Mononuclear cell (primary cell): ENCODE results near the gene VSIG10L2. TPM values are rescaled to one million over a fixed set of nuclear protein-coding genes. Genes with fewer than 3 reads are reported as not detected.

Experiments used
- H3K27me3 ChIP-seq: 2 replicates; pipeline ENCODE4 v1.6.0; 2011; ENCODE audit warnings: low read length, control low read depth; ENCODE audit not compliant: insufficient read depth
- H3K4me1 ChIP-seq: 2 replicates; pipeline ENCODE4 v1.5.1; 2011; ENCODE audit warnings: mild to moderate bottlenecking, low read length, control low read depth; ENCODE audit not compliant: insufficient read depth
- H3K4me3 ChIP-seq: 2 replicates; pipeline ENCODE4 v1.5.1; 2011; ENCODE audit warnings: mild to moderate bottlenecking, low read length, moderate library complexity
- H3K9me3 ChIP-seq: 2 replicates; pipeline ENCODE4 v1.5.1; 2011; ENCODE audit warnings: low read depth, mild to moderate bottlenecking, control low read depth, low read length
- total RNA-seq: library from RNA; depleted of rRNA; stranded (reverse); fragments of >200 nt; gene quantifications from one replicate; pipeline ENCODE4 v1.2.3, GENCODE V29; 2012

Gene VSIG10L2
- total RNA-seq, 1 donor = not detected

GRCh38 chr11:125923633-125924032, 22.2 kb upstream of the VSIG10L2 start:
- no peaks in the 10 kb centered on the region for H3K27me3 ChIP-seq
- H3K9me3 ChIP-seq = no peaks in the 10 kb centered on the region

DNA sequence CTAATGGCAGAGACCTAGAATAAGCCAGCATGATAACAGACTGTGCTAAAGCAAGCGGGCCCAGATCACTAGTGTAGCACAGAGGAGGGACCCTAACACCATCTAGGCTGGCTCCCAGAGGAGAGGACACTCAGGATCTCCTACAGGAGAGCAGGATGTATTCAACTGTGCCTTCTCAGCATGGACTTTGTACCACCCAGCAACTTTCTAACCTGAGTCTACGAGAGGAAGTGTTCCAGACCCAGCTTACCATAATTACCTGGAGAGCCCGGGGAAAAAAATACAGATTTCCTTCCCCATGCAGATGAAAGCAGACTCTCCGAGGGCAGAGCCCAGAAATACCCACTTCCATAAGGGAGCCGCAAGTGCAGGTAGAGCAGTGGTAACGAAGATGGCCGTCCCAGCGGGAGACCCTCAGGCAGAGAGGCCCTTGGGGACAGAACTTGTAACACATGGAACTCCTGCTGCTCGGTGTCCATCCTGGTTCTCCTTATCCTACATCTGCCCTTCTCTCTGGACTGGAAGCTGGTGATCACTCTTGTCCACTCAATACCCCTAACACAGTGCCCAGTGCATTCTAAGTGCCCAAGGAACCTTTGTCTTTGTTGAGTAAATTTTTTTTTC, 21.3 kb upstream of the VSIG10L2 start:
- Histone ChIP-seq H3K4me3 (no peak overlapping the region), H3K4me1 (peaks cover under 1% of the 10 kb centered on the region), H3K27me3 (no peaks in the 10 kb centered on the region), H3K9me3 (no peaks in the 10 kb centered on the region)

More at GRCh38 chr11:125923633-125924032, 22.2 kb upstream of the VSIG10L2 start:
- Histone ChIP-seq H3K4me1 (no peaks in the 10 kb centered on the region), H3K4me3 (no peak overlapping the region)

- Histone ChIP-seq H3K27me3 (no peaks in the 10 kb centered on the region), H3K4me1 (peaks cover 6% of the 10 kb centered on the region), H3K9me3 (no peaks in the 10 kb centered on the region), H3K4me3 (no peak overlapping the region)
Observed at GRCh38 chr11:125925247-125925740, 20.6 kb upstream of the VSIG10L2 start.

DNA sequence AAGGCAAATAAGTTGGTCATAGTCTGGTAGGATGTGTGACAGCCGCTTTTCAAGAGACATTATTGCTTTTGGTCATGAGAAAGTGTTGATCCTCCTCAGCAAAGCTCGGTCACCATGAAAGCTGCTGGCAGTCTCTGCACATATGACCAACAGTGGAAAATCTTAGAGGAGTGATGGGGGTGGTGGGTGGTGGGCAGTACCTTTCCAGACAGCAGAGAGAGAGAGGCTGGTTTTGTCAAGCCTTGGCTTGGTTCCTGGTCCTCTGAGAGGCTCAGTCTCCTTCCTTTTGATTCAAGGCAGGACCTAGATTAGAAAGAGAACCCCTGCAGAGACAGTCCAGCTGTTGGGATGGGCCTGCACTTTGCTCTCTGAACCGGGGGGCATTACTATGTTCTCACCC, 20.0 kb upstream of the VSIG10L2 start:
- H3K4me3 ChIP-seq = no peak overlapping the region
- peaks cover 6% of the 10 kb centered on the region for H3K4me1 ChIP-seq
- H3K27me3 ChIP-seq = no peaks in the 10 kb centered on the region
- no peaks in the 10 kb centered on the region for H3K9me3 ChIP-seq

DNA sequence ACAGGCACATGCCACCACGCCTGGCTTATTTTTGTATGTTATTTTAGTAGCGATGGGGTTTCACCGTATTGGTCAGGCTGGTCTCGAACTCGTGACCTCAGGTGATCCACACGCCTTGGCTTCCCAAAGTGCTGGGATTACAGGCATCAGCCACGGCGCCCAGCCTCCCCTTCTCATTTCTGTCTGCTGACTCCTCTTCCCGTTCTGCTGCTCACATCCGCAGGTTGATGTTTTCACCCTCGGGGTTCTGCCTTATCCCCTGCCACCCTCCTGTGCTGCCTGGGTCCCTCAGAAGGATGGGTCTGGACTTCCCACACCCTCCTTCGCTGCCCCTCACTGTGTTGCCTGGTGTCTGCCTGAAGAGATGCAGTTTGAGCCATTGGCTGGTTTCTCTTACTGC, 19.2 kb upstream of the VSIG10L2 start:
- H3K4me1 ChIP-seq = peaks cover 6% of the 10 kb centered on the region
- no peak overlapping the region for H3K4me3 ChIP-seq
- H3K9me3 ChIP-seq = no peaks in the 10 kb centered on the region
- H3K27me3 ChIP-seq = no peaks in the 10 kb centered on the region

GRCh38 chr11:125929445-125930075, 16.3 kb upstream of the VSIG10L2 start:
- Histone ChIP-seq H3K9me3 (no peaks in the 10 kb centered on the region), H3K4me1 (peaks cover 6% of the 10 kb centered on the region), H3K4me3 (no peak overlapping the region), H3K27me3 (no peaks in the 10 kb centered on the region)

DNA sequence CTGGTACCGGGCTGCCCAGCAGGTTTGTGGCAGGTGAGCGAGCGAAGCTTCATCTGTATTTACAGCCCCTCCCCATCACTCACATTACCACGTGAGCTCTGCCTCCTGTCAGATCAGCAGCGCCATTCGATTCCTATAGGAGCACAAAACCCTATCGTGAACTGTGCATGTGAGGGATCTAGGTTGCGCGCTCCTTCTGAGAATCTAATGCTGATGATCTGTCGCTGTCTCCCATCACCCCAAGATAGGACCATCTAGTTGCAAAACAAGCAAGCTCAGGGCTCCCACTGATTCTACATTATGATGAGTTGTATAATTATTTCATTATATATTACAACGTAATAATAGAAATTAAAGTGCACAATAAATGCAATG, 15.8 kb upstream of the VSIG10L2 start:
- Histone ChIP-seq H3K4me1 (peaks cover 6% of the 10 kb centered on the region), H3K9me3 (no peaks in the 10 kb centered on the region), H3K4me3 (no peak overlapping the region), H3K27me3 (no peaks in the 10 kb centered on the region)

- Histone ChIP-seq H3K9me3 (no peaks in the 10 kb centered on the region), H3K4me3 (no peak overlapping the region), H3K4me1 (peaks cover 6% of the 10 kb centered on the region), H3K27me3 (no peaks in the 10 kb centered on the region)
Observed at GRCh38 chr11:125931116-125931515, 14.7 kb upstream of the VSIG10L2 start.

DNA sequence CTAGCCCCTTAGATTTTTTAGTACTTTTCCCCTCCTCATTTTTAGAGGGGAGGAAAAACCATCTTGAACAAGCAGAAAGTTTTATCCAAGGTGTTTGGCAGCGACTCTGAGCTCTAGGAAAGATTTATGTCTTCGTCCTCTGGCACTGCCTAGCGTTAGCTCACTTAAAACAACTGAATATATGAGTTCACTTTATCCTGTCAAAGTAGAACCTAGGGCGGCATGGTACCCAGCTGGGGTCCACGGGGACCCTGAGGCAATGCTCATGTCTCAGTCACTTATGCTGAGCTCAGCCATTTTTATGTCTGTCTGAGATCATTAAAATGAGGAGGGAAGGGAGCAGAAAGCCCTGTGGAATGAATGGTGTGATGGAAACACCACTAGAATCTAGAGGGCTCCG, 14.2 kb upstream of the VSIG10L2 start:
- Histone ChIP-seq H3K9me3 (no peaks in the 10 kb centered on the region), H3K27me3 (no peaks in the 10 kb centered on the region), H3K4me3 (no peak overlapping the region), H3K4me1 (peaks cover 6% of the 10 kb centered on the region)

DNA sequence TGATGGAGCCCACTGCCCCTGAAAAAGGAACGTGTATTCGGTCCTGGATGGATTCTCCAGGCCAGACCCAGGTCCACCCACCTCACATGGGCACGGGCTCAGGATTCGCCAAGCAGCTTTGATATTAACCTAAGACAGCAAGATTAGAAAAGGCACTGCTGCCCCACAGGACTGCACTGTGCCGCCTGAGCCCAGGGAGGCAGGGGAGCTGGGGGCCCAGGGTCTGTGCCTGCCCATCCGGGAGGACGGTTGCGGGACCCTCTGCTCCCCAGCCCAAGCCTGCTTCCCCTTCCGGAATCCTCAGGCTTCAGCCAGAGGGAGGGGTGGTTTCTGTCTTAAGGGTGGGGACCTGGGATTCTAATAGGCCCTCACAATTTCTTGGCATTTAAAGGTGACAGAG, 13.5 kb upstream of the VSIG10L2 start:
- no peak overlapping the region for H3K4me3 ChIP-seq
- no peaks in the 10 kb centered on the region for H3K9me3 ChIP-seq
- H3K27me3 ChIP-seq = no peaks in the 10 kb centered on the region
- peaks cover 6% of the 10 kb centered on the region for H3K4me1 ChIP-seq

DNA sequence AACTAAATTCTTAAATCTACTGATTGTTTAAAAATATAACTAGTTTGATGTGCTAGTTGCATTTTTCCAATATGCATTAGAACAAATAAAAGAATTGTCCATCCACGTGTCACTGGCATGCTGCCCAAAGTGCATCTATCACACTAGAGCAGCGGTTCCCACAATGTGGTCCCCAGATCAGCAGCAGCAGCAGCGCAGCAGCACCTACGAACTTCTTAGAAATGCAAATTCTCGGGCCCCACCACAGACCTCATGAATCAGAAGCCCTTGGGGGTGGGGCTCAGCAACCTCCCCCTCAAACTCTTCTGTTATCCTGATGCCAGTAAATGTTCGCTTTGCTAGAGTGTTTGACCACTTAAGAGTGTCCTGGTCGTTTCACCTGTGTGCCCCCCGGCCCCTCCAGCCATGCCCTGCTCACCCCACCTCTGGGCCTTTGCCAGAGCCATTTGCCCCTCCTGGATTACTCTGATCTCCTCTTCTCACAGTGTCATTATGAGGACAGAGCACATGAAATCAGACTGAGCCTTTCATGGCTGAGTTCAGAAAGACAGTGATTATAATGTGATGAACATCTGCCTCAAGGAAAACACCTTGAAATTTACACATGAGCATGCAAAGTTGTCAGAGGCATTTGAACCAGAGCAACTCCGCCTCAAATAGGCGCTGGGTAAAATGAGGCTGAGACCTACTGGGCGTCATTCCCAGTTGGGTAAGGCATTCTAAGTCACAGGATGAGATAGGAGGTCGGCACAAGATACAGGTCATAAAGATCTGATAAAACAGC, 12.6 kb upstream of the VSIG10L2 start:
- Histone ChIP-seq H3K27me3 (no peaks in the 10 kb centered on the region), H3K9me3 (no peaks in the 10 kb centered on the region), H3K4me1 (peaks cover 6% of the 10 kb centered on the region), H3K4me3 (no peak overlapping the region)

DNA sequence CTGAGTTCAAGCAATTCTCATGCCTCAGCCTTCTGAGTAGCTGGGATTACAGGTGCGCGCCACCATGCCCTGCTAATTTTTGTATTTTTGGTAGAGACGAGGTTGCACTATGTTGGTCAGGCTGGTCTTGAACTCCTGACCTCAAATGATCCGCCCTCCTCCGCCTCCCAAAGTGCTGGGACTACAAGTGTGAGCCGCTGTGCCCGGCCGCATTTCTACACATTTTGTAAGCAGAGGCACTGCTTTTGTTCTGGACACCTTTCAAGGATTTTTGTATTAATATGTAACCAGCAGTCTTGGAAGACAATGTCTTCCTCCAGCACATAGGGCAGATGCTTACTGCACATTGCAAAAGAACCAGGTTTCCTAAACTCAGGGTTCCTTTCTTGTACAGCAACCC, 11.4 kb upstream of the VSIG10L2 start:
- peaks cover 6% of the 10 kb centered on the region for H3K4me1 ChIP-seq
- H3K4me3 ChIP-seq = no peak overlapping the region
- H3K27me3 ChIP-seq = no peaks in the 10 kb centered on the region
- H3K9me3 ChIP-seq = no peaks in the 10 kb centered on the region

- Histone ChIP-seq H3K27me3 (no peaks in the 10 kb centered on the region), H3K4me1 (no peaks in the 10 kb centered on the region), H3K9me3 (no peaks in the 10 kb centered on the region), H3K4me3 (no peak overlapping the region)
Observed at GRCh38 chr11:125935056-125935455, 10.8 kb upstream of the VSIG10L2 start.

GRCh38 chr11:125935618-125936199, 10.1 kb upstream of the VSIG10L2 start:
- Histone ChIP-seq H3K27me3 (no peaks in the 10 kb centered on the region), H3K4me3 (no peak overlapping the region), H3K9me3 (no peaks in the 10 kb centered on the region), H3K4me1 (no peaks in the 10 kb centered on the region)

- H3K9me3 ChIP-seq = no peaks in the 10 kb centered on the region
- H3K4me3 ChIP-seq = no peak overlapping the region
- H3K27me3 ChIP-seq = no peaks in the 10 kb centered on the region
- no peaks in the 10 kb centered on the region for H3K4me1 ChIP-seq
Observed at GRCh38 chr11:125938418-125938817, 7.4 kb upstream of the VSIG10L2 start.
